Activated naive CD8-positive, alpha-beta T cell treated with anti-CD3 and anti-CD28 coated beads, Interleukin-2, amount 10 ng/mL, durations not matched to agents 7 days and 5 days (primary cell): ENCODE data around the gene NKX2-8. TPM values are rescaled to one million over a fixed set of nuclear protein-coding genes. Genes with fewer than 3 reads are reported as not detected.

Source experiments
- ATAC-seq: fragments of 150-1000 bp; cut with Tn5 transposase; one replicate; pipeline ENCODE4 v1.10.0; 2021; ENCODE audit warnings: low read depth, moderate library complexity
- POLR2A ChIA-PET: fragments of 350-600 bp; sonication (Branson Sonifier 250); formaldehyde crosslinking; loops from one replicate; lab custom pipeline; 2021; ENCODE audit warnings: antibody characterized with exemption; lab: Charles Lee
- DNase-seq: peaks from one replicate; pipeline ENCODE4 v3.0.0; 2021
- H3K27ac Mint-ChIP-seq: one replicate; pipeline ENCODE4 v1.8.0; 2022; ENCODE audit warnings: mild to moderate bottlenecking, mixed read lengths
- H3K27me3 Mint-ChIP-seq: one replicate; pipeline ENCODE4 v1.8.0; 2022; ENCODE audit warnings: mild to moderate bottlenecking, moderate library complexity, mixed read lengths
- H3K36me3 Mint-ChIP-seq: one replicate; pipeline ENCODE4 v1.8.0; 2021; ENCODE audit warnings: mild to moderate bottlenecking, mixed read lengths
- H3K4me1 Mint-ChIP-seq: one replicate; pipeline ENCODE4 v1.8.0; 2021; ENCODE audit warnings: mixed read lengths
- H3K4me3 Mint-ChIP-seq: one replicate; pipeline ENCODE4 v1.8.0; 2022; ENCODE audit warnings: mild to moderate bottlenecking, moderate library complexity, mixed read lengths
- H3K9me3 Mint-ChIP-seq: one replicate; pipeline ENCODE4 v1.8.0; 2021; ENCODE audit warnings: mixed read lengths
- total RNA-seq, 2 experiments: library from RNA; stranded (reverse); gene quantifications; one replicate each; pipeline ENCODE4 v1.2.3, GENCODE V29; 2021

NKX2-8 gene
- total RNA-seq: not detected

GRCh38 chr14:36582011-36582873 is at the start of gene NKX2-8:
Gene NKX2-8, minus strand, starts transcription at chr14:36582614. Its CDS starts 225 bp downstream, at chr14:36582389.
- ATAC-seq (no peak), DNase-seq (peak; percentile 27)
- Mint-ChIP-seq H3K9me3 (no peaks in the 10 kb centered on the region), H3K36me3 (no peaks in the 10 kb centered on the region), H3K27ac (no peak within 1 kb of the TSS), H3K4me3 (peak within 1 kb of the TSS; percentile 5), H3K27me3 (peaks cover 75% of the 10 kb centered on the region), H3K4me1 (no peaks in the 10 kb centered on the region)
- POLR2A ChIA-PET: no interaction called here

DNA sequence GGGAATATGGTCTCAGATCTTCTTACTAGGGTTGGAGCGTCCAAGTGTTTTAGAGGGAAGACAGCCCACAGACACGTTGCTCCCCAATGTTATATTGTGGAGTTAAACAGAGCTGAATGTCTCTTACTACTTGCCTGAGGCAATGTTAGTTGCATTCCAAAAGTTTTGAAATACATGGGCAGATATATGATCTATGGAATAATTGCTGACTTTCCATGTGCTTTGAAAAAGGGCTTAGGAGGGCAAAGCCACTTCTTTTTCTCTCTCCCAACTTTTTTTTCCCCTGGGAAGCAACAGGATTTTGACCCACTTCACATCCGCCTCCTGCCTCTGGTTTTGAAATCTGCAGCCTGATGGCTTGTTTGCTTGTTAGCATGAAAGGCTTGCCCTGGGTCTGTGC is 45.6 kb upstream of the NKX2-8 start:
- Mint-ChIP-seq H3K27ac (no peak overlapping the region), H3K27me3 (peaks cover 2% of the 10 kb centered on the region), H3K4me3 (no peak overlapping the region), H3K9me3 (no peaks in the 10 kb centered on the region), H3K36me3 (no peaks in the 10 kb centered on the region), H3K4me1 (no peaks in the 10 kb centered on the region)
- POLR2A ChIA-PET: no interaction called here
- ATAC-seq (no peak), DNase-seq (no peak)

- ATAC-seq (no peak), DNase-seq (no peak)
- H3K4me3 Mint-ChIP-seq: no peak overlapping the region
- no peaks in the 10 kb centered on the region for H3K4me1 Mint-ChIP-seq
- H3K27ac Mint-ChIP-seq: no peak overlapping the region
- H3K27me3 Mint-ChIP-seq: peaks cover 2% of the 10 kb centered on the region
- POLR2A ChIA-PET: no interaction called here
- H3K9me3 Mint-ChIP-seq: no peaks in the 10 kb centered on the region
- H3K36me3 Mint-ChIP-seq: no peaks in the 10 kb centered on the region
Measured at GRCh38 chr14:36626151-36626550, 43.7 kb upstream of the NKX2-8 start.

GRCh38 chr14:36625436-36625835 is 43.0 kb upstream of the NKX2-8 start:
- Mint-ChIP-seq H3K4me3 (no peak overlapping the region), H3K9me3 (no peaks in the 10 kb centered on the region), H3K4me1 (no peaks in the 10 kb centered on the region), H3K36me3 (no peaks in the 10 kb centered on the region), H3K27ac (no peak overlapping the region), H3K27me3 (peaks cover 2% of the 10 kb centered on the region)
- POLR2A ChIA-PET: no interaction called here
- ATAC-seq (no peak), DNase-seq (no peak)

DNA sequence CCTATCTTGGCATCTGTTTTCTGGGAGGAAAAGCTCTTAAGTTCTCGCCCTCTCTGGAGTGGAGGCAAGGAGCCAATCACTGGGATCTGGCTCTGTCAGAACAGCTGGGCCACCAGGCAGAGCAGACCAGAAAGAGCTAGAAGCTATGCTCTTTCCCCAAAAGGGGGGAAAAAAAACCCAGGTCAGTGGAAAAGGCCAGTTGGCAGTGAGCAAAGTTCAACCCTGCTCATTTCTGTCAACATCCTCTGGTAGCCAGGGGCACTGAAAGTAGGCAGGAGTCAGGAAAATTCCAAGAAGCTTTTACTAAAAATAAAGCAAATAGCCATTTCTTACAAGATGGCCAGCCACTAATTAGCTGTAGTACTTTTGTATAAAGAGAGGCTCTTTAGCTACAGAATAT is 42.6 kb upstream of the NKX2-8 start:
- no peak overlapping the region for H3K4me3 Mint-ChIP-seq
- POLR2A ChIA-PET: no interaction called here

GRCh38 chr14:36619853-36620252 is 37.4 kb upstream of the NKX2-8 start:
- Mint-ChIP-seq H3K9me3 (no peaks in the 10 kb centered on the region), H3K4me1 (no peaks in the 10 kb centered on the region), H3K4me3 (no peak overlapping the region), H3K27ac (no peak overlapping the region), H3K27me3 (no peaks in the 10 kb centered on the region), H3K36me3 (no peaks in the 10 kb centered on the region)
- POLR2A ChIA-PET: no interaction called here
- no peak for DNase-seq
- ATAC-seq: no peak

More for the DNA sequence above, 42.6 kb upstream of the NKX2-8 start:
- ATAC-seq (no peak), DNase-seq (no peak)
- Mint-ChIP-seq H3K27me3 (peaks cover 2% of the 10 kb centered on the region), H3K9me3 (no peaks in the 10 kb centered on the region), H3K36me3 (no peaks in the 10 kb centered on the region), H3K27ac (no peak overlapping the region), H3K4me1 (no peaks in the 10 kb centered on the region)

- ATAC-seq (no peak), DNase-seq (no peak)
- Mint-ChIP-seq H3K9me3 (no peaks in the 10 kb centered on the region), H3K36me3 (no peaks in the 10 kb centered on the region), H3K4me1 (no peaks in the 10 kb centered on the region), H3K4me3 (no peak overlapping the region), H3K27me3 (no peaks in the 10 kb centered on the region), H3K27ac (no peak overlapping the region)
- POLR2A ChIA-PET: no interaction called here
Measured at GRCh38 chr14:36619131-36619530, 36.7 kb upstream of the NKX2-8 start.

DNA sequence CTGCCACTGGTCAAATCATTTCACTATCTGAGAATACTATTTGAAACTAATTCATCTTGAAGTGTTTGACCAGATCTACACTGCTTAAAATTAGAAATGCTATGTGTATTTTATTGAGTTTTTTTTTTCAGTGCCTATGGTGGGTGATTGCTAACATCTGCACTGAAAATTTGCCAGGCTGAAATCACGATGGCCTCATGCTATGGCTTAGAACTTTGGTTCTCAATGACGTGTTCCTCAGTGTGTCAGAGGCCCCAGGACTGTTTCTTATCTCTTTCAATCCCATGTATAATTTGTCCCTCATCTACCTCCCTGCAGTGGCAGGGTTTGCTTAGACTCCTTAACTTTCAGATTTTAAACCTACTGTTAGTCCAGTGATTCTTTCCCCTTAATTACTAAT is 36.2 kb upstream of the NKX2-8 start:
- H3K4me1 Mint-ChIP-seq: no peaks in the 10 kb centered on the region
- no peak overlapping the region for H3K27ac Mint-ChIP-seq
- no peaks in the 10 kb centered on the region for H3K36me3 Mint-ChIP-seq
- H3K27me3 Mint-ChIP-seq: no peaks in the 10 kb centered on the region
- DNase-seq (no peak), ATAC-seq (no peak)
- no peak overlapping the region for H3K4me3 Mint-ChIP-seq
- POLR2A ChIA-PET: no interaction called here
- no peaks in the 10 kb centered on the region for H3K9me3 Mint-ChIP-seq

DNA sequence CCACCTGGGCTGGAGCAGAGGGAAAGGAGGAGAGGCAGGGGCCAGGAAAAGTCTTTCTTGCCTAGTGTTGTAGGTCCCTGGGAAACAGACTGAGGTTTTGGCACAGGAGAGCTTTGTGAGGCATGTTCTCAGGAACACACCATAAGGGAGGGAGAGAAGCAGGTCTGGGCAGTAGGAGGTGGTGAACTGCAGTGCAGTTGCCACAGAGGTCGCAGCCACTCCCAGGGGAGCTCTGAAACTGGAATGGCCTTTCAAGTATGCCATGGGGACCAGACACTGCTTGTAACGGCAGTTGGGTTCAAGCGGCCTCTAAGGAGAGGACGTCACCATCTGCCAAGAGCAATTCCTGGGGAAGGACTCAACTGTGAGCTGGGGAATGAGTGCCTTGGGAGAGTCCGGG is 35.4 kb upstream of the NKX2-8 start:
- Mint-ChIP-seq H3K4me1 (no peaks in the 10 kb centered on the region), H3K27me3 (no peaks in the 10 kb centered on the region), H3K4me3 (no peak overlapping the region), H3K27ac (no peak overlapping the region), H3K9me3 (no peaks in the 10 kb centered on the region), H3K36me3 (no peaks in the 10 kb centered on the region)
- POLR2A ChIA-PET: no interaction called here
- ATAC-seq (no peak), DNase-seq (no peak)

DNA sequence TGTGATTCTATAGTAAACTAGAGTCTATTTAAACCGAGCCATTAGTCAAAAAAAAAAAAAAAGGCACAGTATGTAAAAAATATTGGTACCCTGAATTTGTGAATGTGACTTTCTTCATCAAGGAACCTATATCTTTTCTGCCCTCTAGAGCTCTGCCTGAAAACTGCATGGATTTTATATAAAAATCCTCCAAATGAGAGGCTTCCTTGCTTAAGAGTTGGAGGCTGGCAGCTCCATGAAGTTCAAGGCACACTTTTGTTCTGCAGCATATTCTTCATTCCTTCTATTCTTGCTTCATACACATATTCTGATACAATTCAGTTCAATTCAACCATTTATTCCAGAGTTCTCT is 23.1 kb upstream of the NKX2-8 start:
- ATAC-seq (no peak), DNase-seq (no peak)
- Mint-ChIP-seq H3K36me3 (no peaks in the 10 kb centered on the region), H3K27me3 (peaks cover 5% of the 10 kb centered on the region), H3K4me3 (no peak overlapping the region), H3K9me3 (no peaks in the 10 kb centered on the region), H3K4me1 (peaks cover 2% of the 10 kb centered on the region), H3K27ac (no peak overlapping the region)
- POLR2A ChIA-PET: interaction anchor here (0.7 kb wide), 1 partner anchor 572 kb away, joined by 4 read pairs; no protein-coding TSS in a partner anchor

- Mint-ChIP-seq H3K27ac (no peak overlapping the region), H3K27me3 (peaks cover 10% of the 10 kb centered on the region), H3K9me3 (no peaks in the 10 kb centered on the region), H3K4me1 (peaks cover 2% of the 10 kb centered on the region), H3K36me3 (no peaks in the 10 kb centered on the region), H3K4me3 (no peak overlapping the region)
- ATAC-seq (no peak), DNase-seq (no peak)
- POLR2A ChIA-PET: interaction anchor here (0.7 kb wide), 1 partner anchor 572 kb away, joined by 4 read pairs; no protein-coding TSS in a partner anchor
Measured at GRCh38 chr14:36604757-36605505, 22.5 kb upstream of the NKX2-8 start.

- DNase-seq (no peak), ATAC-seq (no peak)
- POLR2A ChIA-PET: no interaction called here
- no peak overlapping the region for H3K4me3 Mint-ChIP-seq
- H3K9me3 Mint-ChIP-seq: no peaks in the 10 kb centered on the region
- H3K27me3 Mint-ChIP-seq: peaks cover 10% of the 10 kb centered on the region
- peaks cover 2% of the 10 kb centered on the region for H3K4me1 Mint-ChIP-seq
- no peaks in the 10 kb centered on the region for H3K36me3 Mint-ChIP-seq
- H3K27ac Mint-ChIP-seq: no peak overlapping the region
Measured at GRCh38 chr14:36600431-36600830, 18.0 kb upstream of the NKX2-8 start.

DNA sequence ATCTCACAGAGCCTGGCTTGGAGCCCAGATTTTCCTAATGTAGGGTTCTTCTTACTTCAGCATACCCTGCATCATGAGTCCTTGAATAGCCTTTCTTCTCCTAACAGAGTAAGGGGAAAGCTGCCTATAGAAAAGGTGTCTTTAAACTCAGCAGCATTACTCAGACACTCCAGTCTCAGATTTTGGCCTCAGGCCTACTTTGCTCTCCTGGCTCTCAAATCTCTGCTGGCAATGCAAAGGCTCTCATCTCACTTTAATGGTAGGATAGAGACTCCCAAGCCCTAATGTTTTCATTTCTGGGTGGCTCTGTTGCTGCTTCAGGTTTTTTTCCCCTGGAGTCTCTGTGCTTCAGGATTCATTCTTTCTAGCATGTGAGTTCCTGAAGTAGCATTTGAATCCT is 9.1 kb upstream of the NKX2-8 start:
- Mint-ChIP-seq H3K4me1 (no peaks in the 10 kb centered on the region), H3K27ac (no peak overlapping the region), H3K4me3 (no peak overlapping the region), H3K9me3 (no peaks in the 10 kb centered on the region), H3K27me3 (peaks cover 48% of the 10 kb centered on the region), H3K36me3 (no peaks in the 10 kb centered on the region)
- POLR2A ChIA-PET: no interaction called here
- ATAC-seq (no peak), DNase-seq (no peak)

GRCh38 chr14:36588788-36589187 is 6.4 kb upstream of the NKX2-8 start:
- H3K4me1 Mint-ChIP-seq: no peaks in the 10 kb centered on the region
- ATAC-seq: no peak
- POLR2A ChIA-PET: no interaction called here

More at GRCh38 chr14:36588788-36589187, 6.4 kb upstream of the NKX2-8 start:
- Mint-ChIP-seq H3K27me3 (peaks cover 68% of the 10 kb centered on the region), H3K27ac (no peak overlapping the region), H3K36me3 (no peaks in the 10 kb centered on the region), H3K4me3 (no peak overlapping the region), H3K9me3 (no peaks in the 10 kb centered on the region)
- DNase-seq: no peak
